Ramos (cell line): ENCODE measurements around the gene ZNF607.

Experiments used
- in situ Hi-C: fragments of 300-500 bp; cut with MboI; formaldehyde crosslinking; loops from one replicate; pipeline ENCODE4 v1.14.3; 2022; ENCODE audit warnings: low sequenced_read_pairs; ENCODE audit not compliant: unreplicated experiment

Gene ZNF607

GRCh38 chr19:37654629-37655300, 64.8 kb downstream of the ZNF607 start:
- in situ Hi-C loops: no loop called here

- in situ Hi-C loops: no loop called here
Observed at GRCh38 chr19:37654118-37654517, 65.4 kb downstream of the ZNF607 start.
